ENCODE measurements around the gene NELFA. TPM values are rescaled to one million over a fixed set of nuclear protein-coding genes. Genes with fewer than 3 reads are reported as not detected.
A peak's percentile ranks its signal among the peaks of the same experiment; 100 is the strongest.

The NELFA gene
- total and polyA plus RNA-seq, 2 of the 13 experiments (the other 11 are each of a cell fraction or from before 2014, with no cell fraction given) = 13.3 to 18.5 TPM

DNA sequence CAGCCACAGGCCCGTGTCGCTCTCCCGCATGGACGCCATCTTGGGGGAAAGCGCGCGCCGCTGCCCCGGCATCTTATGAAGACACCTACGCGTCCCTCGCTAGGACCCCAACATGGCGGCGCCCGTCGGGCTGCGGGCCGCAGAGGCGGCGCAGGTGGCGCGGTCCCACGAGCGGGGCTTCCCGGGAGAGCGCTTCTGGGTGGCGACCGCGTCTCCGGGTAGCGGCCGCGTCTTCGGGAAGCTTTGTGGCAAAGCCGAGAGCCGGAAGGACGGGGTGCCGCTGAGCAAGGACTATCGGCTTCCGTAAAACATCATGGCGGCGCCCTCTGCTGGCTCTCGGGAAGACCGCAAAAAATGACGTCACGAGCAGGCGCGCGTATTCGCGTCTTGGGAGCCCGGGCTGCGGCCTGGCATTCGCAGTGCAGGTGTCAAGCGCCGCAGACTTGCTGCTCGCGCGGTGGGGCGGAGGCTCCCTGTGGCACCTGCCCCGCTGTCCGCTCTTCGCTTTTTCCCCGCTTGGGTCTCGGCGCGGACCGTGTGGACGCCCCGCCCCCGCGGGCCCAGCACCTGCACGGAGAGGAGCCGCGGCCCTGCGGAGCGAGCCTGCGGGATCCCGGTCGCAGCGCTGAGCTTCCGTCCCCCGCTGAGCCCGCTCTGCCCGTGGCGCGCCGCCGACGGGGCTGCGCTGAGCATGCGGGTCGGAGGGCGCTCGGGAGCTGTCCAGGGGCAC lies at the start of gene NELFA (continued):
- peak; percentile 56 to 89; a peak in 3 of 4 replicates for TF ChIP-seq HMGXB4 (CRISPR knock-in tag; IDR thresholded peaks at IDR 0.05; ENCODE audit: borderline replicate concordance in 1 of 2, low read depth in 1 of 2)
- TF ChIP-seq ZSCAN29 (CRISPR knock-in tag; conservative IDR thresholded peaks at IDR 0.05) = peak; percentile 87
- no peak for TF ChIP-seq ZFP62 (CRISPR knock-in tag; IDR thresholded peaks at IDR 0.05)
- TF ChIP-seq ZNF75D (CRISPR knock-in tag; IDR thresholded peaks at IDR 0.05; ENCODE audit: borderline replicate concordance) = no peak
- peak; percentile 68 for TF ChIP-seq SP4 (CRISPR knock-in tag; IDR thresholded peaks at IDR 0.05)
- no peak for TF ChIP-seq MBD4 (IDR thresholded peaks at IDR 0.05; ENCODE audit: borderline replicate concordance, low read length)
- peak; percentile 74 for TF ChIP-seq SALL2 (CRISPR knock-in tag; IDR thresholded peaks at IDR 0.05)
- TF ChIP-seq, protein P1, sequence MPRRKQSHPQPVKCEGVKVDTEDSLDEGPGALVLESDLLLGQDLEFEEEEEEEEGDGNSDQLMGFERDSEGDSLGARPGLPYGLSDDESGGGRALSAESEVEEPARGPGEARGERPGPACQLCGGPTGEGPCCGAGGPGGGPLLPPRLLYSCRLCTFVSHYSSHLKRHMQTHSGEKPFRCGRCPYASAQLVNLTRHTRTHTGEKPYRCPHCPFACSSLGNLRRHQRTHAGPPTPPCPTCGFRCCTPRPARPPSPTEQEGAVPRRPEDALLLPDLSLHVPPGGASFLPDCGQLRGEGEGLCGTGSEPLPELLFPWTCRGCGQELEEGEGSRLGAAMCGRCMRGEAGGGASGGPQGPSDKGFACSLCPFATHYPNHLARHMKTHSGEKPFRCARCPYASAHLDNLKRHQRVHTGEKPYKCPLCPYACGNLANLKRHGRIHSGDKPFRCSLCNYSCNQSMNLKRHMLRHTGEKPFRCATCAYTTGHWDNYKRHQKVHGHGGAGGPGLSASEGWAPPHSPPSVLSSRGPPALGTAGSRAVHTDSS (CRISPR knock-in tag; conservative IDR thresholded peaks at IDR 0.05) = no peak
- no peak for TF ChIP-seq PHB2 (IDR thresholded peaks at IDR 0.05; ENCODE audit: partially characterized antibody)
- no peak for TF ChIP-seq ZNF207 (IDR thresholded peaks at IDR 0.05; ENCODE audit: borderline replicate concordance)
- peak; percentile 92 for TF ChIP-seq ZNF235 (CRISPR knock-in tag; IDR thresholded peaks at IDR 0.05; ENCODE audit: borderline replicate concordance)
- TF ChIP-seq ATRX (CRISPR knock-in tag; IDR thresholded peaks at IDR 0.05; ENCODE audit: borderline replicate concordance) = no peak
- TF ChIP-seq, protein P2, sequence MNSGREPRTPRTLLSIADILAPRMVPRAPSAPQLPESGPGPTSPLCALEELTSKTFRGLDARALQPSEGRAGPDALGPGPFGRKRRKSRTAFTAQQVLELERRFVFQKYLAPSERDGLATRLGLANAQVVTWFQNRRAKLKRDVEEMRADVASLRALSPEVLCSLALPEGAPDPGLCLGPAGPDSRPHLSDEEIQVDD (CRISPR knock-in tag; IDR thresholded peaks at IDR 0.05; ENCODE audit: borderline replicate concordance) = no peak
- no peak for TF ChIP-seq IKZF4 (CRISPR knock-in tag; IDR thresholded peaks at IDR 0.05; ENCODE audit: borderline replicate concordance, low read depth, not compliant biosample characterization)
- peak; percentile 87 for TF ChIP-seq ZSCAN21 (CRISPR knock-in tag; IDR thresholded peaks at IDR 0.05; ENCODE audit: borderline replicate concordance)
- TF ChIP-seq ZFP36L1 (CRISPR knock-in tag; IDR thresholded peaks at IDR 0.05) = no peak
- TF ChIP-seq SP140L (CRISPR knock-in tag; IDR thresholded peaks at IDR 0.05; ENCODE audit: borderline replicate concordance) = no peak
- no peak for TF ChIP-seq ADNP (CRISPR knock-in tag; IDR thresholded peaks at IDR 0.05)
- TF ChIP-seq GABPA (IDR thresholded peaks at IDR 0.05; ENCODE audit: low read depth, low read length) = no peak
- 0 out of 2 replicates have a peak, but pooled peaks have one; percentile 22 for TF ChIP-seq GABPA (CRISPR knock-in tag; IDR thresholded peaks at IDR 0.05; ENCODE audit: low read depth)
- TF ChIP-seq HNRNPK (IDR thresholded peaks at IDR 0.05; ENCODE audit: low read depth, low read length, poor library complexity, severe bottlenecking) = peak; percentile 8
- TF ChIP-seq, protein P3, sequence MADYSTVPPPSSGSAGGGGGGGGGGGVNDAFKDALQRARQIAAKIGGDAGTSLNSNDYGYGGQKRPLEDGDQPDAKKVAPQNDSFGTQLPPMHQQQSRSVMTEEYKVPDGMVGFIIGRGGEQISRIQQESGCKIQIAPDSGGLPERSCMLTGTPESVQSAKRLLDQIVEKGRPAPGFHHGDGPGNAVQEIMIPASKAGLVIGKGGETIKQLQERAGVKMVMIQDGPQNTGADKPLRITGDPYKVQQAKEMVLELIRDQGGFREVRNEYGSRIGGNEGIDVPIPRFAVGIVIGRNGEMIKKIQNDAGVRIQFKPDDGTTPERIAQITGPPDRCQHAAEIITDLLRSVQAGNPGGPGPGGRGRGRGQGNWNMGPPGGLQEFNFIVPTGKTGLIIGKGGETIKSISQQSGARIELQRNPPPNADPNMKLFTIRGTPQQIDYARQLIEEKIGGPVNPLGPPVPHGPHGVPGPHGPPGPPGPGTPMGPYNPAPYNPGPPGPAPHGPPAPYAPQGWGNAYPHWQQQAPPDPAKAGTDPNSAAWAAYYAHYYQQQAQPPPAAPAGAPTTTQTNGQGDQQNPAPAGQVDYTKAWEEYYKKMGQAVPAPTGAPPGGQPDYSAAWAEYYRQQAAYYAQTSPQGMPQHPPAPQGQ (CRISPR knock-in tag; IDR thresholded peaks at IDR 0.05; ENCODE audit: borderline replicate concordance) = no peak; the same call in 1 of the 2 replicates
- TF ChIP-seq MTERF4 (CRISPR knock-in tag; IDR thresholded peaks at IDR 0.05) = peak; percentile 96
